AG10803 (cell line): ENCODE data around the gene VAV2.

Experiments
- DNase-seq: peaks from one replicate; pipeline ENCODE4 v3.0.0; 2010; ENCODE audit warnings: low read depth
- H3K4me3 ChIP-seq: 2 replicates; pipeline ENCODE4 v1.5.1; 2011; ENCODE audit warnings: mild to moderate bottlenecking, low read length, control low read depth
- TF ChIP-seq, protein P1 (sequence below): conservative IDR thresholded peaks from 2 replicates; pipeline ENCODE4 v1.5.1; 2011; ENCODE audit warnings: mild to moderate bottlenecking, low read length, control low read depth, inconsistent platforms

VAV2 gene

DNA sequence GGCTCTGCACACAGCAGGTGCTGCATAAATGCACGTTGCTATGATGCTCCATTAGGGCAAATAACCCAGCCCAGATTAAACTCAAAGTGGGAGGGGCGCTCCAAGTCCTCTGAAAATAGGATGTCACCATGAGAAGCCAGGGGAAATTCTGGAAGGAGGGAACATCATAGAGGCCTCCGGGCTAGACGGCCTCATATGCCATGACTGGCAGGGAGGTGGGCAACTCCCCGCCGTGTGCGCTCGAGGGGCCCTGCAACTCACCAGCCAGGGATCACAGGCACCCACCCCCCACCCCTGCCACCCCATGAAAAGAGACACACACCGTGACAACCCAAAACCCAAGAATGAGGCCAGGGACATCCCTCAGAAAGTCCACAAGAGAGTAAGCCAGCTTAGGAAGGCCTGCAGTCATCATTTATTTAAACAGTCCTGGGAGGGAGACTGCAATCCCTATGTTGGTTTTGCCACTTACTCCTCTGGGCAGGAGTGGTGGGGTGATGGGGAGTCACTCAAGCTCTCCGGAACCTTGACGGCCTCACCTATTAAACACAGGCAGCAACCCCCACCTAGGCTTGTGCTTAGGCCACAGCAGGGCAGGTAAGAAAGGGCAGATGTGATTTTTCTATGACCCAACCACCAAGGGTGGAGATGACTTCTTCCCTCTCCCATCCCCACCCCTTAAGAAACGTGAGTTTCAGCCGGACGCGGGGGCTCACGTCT lies 4.0 kb downstream of the VAV2 start:
- H3K4me3 ChIP-seq: no peak overlapping the region
- DNase-seq: no peak
- TF ChIP-seq, protein P1, sequence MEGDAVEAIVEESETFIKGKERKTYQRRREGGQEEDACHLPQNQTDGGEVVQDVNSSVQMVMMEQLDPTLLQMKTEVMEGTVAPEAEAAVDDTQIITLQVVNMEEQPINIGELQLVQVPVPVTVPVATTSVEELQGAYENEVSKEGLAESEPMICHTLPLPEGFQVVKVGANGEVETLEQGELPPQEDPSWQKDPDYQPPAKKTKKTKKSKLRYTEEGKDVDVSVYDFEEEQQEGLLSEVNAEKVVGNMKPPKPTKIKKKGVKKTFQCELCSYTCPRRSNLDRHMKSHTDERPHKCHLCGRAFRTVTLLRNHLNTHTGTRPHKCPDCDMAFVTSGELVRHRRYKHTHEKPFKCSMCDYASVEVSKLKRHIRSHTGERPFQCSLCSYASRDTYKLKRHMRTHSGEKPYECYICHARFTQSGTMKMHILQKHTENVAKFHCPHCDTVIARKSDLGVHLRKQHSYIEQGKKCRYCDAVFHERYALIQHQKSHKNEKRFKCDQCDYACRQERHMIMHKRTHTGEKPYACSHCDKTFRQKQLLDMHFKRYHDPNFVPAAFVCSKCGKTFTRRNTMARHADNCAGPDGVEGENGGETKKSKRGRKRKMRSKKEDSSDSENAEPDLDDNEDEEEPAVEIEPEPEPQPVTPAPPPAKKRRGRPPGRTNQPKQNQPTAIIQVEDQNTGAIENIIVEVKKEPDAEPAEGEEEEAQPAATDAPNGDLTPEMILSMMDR: no peak

DNA sequence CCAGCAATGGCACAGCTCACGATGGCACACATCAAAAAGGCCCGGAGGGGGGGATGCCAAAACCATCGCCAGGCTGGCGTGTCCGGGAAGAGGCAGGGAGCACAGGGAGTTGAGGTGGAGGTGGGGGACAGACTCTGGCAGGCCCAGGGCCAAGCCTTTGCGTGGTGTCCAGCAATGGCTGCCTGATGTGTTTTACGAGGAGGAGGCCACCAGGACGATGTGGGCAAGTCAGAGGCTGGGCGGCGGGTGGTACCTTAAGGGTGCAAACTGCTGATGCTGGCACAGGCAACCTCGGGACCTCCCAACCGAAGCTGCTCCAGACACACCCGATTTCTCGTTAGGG lies 4.7 kb downstream of the VAV2 start:
- DNase-seq: no peak
- no peak overlapping the region for H3K4me3 ChIP-seq
- TF ChIP-seq, protein P1: no peak

DNA sequence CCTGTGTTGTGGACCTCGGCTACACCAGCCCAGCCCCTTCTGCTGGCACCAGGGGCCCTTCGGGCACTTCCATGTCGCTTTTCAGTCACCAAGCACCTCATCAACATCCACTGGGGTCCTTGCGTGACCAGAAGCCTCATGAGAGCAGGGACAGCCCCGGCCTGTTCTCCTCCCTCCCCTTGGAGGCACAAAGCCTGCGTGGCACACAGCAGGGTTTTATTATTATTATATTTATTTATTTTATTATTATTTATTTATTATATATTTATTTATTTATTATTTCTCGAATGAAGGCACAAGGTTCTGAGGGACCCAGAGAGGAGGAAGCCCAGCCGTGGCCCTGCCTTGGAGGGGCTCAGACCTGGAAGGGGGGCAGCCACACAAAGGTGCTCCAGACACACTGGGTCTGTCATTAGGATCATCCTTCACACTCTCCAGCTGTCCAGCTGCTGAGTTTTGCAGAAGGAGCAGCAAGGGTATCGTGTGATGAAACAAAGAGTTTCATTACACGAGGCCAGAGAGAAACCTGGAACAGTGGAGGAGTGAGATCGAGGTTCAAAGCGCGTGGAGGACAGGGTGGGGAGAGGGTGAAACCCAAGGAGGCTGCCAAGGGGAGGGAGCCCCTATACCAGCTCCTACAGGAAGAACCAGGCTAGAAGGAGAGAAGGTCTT lies 5.2 kb downstream of the VAV2 start:
- TF ChIP-seq, protein P1: no peak
- DNase-seq: no peak
- no peak overlapping the region for H3K4me3 ChIP-seq

DNA sequence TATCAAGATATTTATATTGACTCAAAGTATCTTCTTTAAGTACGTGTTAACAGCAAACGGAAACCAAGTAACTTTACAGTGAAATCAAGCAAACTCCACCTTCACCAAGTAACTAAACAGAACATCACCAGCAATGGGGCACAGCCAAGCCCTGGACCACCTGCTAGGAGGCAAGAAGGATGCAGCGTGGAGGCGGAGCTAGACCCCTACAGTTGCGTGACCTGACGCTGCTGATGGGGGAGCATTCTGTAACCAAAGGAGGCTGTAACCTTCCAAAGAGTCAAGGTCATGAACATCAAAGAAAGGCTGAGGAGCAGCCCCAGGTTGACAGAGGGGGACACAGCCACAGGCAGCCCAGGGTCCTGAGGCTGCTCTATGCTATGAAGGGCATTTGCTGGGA lies 6.1 kb downstream of the VAV2 start:
- no peak overlapping the region for H3K4me3 ChIP-seq
- DNase-seq: no peak
- TF ChIP-seq, protein P1: no peak

DNA sequence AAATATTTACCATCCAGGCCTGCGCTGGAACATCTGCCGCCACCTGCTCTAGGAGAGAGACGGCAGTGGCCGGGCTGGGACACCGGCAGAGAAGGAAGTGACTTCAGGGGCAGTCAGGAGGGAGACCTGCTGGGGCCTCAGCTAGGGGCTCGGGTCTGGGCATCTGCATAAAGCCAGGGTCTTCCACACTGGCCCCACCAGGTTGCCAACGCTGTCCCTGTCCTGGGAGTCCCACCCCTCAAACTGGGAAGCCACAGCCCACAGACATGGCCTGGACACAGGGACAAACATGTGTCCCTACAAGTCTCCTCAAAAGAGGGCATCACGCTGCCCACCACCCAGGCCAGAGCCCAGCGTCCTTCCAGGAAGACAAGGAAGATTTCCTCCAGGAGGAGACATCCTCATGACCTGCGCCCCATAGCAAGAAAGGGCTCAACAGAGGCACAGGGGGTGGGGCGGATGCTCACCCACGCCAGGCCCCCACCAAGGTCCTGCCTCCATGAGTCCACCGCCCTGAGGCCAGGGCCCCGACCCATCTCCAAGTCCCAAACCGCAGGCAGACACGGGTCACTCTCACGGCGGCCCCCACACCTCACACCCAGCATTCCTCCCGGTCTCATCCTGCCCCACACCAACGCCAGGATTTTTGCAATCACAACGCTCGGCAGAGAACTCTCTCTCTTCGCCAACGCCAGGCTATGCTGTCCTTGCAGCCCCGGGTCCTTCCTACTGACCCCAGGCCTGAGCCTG lies 9.0 kb downstream of the VAV2 start:
- no peak overlapping the region for H3K4me3 ChIP-seq
- TF ChIP-seq, protein P1: no peak
- DNase-seq: no peak

DNA sequence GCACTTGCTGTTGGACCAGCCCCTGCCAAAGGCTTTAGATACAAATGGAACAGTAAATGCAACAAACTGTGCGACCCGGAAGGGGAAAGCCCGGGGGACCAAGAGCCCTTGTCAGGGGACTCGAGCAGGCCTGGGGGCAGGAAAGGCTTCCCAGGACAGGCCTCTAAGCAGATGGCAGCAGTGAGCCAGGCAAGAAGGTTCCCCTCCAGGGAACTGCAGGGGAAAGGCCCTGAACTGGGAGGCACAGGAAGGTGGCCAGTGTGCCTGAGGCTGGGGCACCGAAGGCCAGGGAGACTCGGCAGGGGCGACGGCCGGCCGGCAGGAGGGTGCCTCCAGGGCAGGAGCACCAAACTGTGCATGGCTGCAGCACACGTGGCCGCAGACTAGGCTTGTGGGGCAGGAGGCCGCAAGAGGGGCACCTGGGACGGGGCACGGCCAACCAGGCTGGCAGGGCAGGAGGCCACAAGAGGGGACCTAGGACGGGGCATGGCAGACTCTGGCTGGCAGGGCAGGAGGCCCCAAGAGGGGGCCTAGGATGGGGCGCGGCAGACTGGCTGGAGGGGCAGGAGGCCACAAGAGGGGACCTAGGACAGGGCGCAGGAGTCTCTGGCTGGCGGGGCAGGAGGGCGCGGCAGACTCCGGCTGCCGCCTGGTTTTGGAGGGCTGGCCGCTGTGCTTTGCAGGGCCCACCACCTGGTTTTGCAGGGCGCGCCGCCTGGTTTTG lies 10.0 kb downstream of the VAV2 start:
- TF ChIP-seq, protein P1: no peak
- no peak overlapping the region for H3K4me3 ChIP-seq
- no peak for DNase-seq
